ENCODE data around the gene CFI. TPM values are rescaled to one million over a fixed set of nuclear protein-coding genes. Genes with fewer than 3 reads are reported as not detected.

The CFI gene
- total RNA-seq, 4 donors from 2014 or later = 48.4 to 141 (median 72.9) TPM

- Histone ChIP-seq H3K4me1 (peaks cover 0 to 6% of the 10 kb centered on the region in 2 donors), H3K4me3 (peak overlapping the region; percentile 68 to 81), H3K9me3 (no peaks in the 10 kb centered on the region), H3K27me3 (no peaks in the 10 kb centered on the region), H3K36me3 (no peaks in the 10 kb centered on the region), H3K27ac (peak overlapping the region in 1 of 2 donors; percentile 87)
- DNase-seq = no peak
- TF ChIP-seq CTCF (IDR thresholded peaks at IDR 0.05) (no peak), POLR2A (IDR thresholded peaks at IDR 0.05) (no peak)
- intact Hi-C loops (cut with DNase I; ENCODE audit: low total_unique reads) = loop anchor here (10.0 kb wide), 1 partner anchor 267 kb away; the partner anchor contains the start of gene SEC24B
Observed at GRCh38 chr4:109701566-109702410, 100.0 kb downstream of the CFI start.

GRCh38 chr4:109699553-109700225, 102.1 kb downstream of the CFI start:
- no peak overlapping the region for H3K27ac ChIP-seq
- H3K27me3 ChIP-seq = no peaks in the 10 kb centered on the region
- H3K9me3 ChIP-seq = no peaks in the 10 kb centered on the region
- TF ChIP-seq POLR2A (IDR thresholded peaks at IDR 0.05) (no peak), CTCF (IDR thresholded peaks at IDR 0.05) (no peak)
- intact Hi-C loops (cut with DNase I; ENCODE audit: low total_unique reads) = loop anchor here (10.0 kb wide), 1 partner anchor 265 kb away; the partner anchor contains the start of gene SEC24B
- no peak for DNase-seq
- peaks cover 0 to 6% of the 10 kb centered on the region in 2 donors for H3K4me1 ChIP-seq
- H3K4me3 ChIP-seq = no peak overlapping the region
- no peaks in the 10 kb centered on the region for H3K36me3 ChIP-seq

- H3K27me3 ChIP-seq = no peaks in the 10 kb centered on the region
- H3K27ac ChIP-seq = no peak overlapping the region
- peaks cover 0 to 6% of the 10 kb centered on the region in 2 donors for H3K4me1 ChIP-seq
- intact Hi-C loops (cut with DNase I; ENCODE audit: low total_unique reads) = no loop called here
- DNase-seq = no peak
- no peaks in the 10 kb centered on the region for H3K36me3 ChIP-seq
- no peaks in the 10 kb centered on the region for H3K9me3 ChIP-seq
- TF ChIP-seq CTCF (IDR thresholded peaks at IDR 0.05) (no peak), POLR2A (IDR thresholded peaks at IDR 0.05) (no peak)
- no peak overlapping the region for H3K4me3 ChIP-seq
Observed at GRCh38 chr4:109698656-109699055, 103.1 kb downstream of the CFI start.

- Histone ChIP-seq H3K4me3 (no peak overlapping the region), H3K36me3 (no peaks in the 10 kb centered on the region), H3K27ac (no peak overlapping the region), H3K27me3 (no peaks in the 10 kb centered on the region), H3K4me1 (no peaks in the 10 kb centered on the region), H3K9me3 (no peaks in the 10 kb centered on the region)
- intact Hi-C loops (cut with DNase I; ENCODE audit: low total_unique reads) = no loop called here
- no peak for DNase-seq
- TF ChIP-seq CTCF (IDR thresholded peaks at IDR 0.05) (no peak), POLR2A (IDR thresholded peaks at IDR 0.05) (no peak)
Observed at GRCh38 chr4:109691411-109691920, 110.3 kb downstream of the CFI start.

Other genes with a start within 250 kb of the CFI start
- gene MCUB, start 241.8 kb downstream of the CFI start, total RNA-seq = 10 to 100 TPM in 3 of 4 donors, 1 to 10 TPM in 1; 3.3 to 34.8 (median 21.4) TPM
- gene CASP6, start 98.6 kb downstream of the CFI start, total RNA-seq = 100 to 1,000 TPM in 1 of 4 donors, 10 to 100 TPM in 3; 17.0 to 121 (median 43.7) TPM
- 10 to 100 TPM; 16.7 to 28.7 (median 25.5) TPM for gene PLA2G12A, start 71.9 kb downstream of the CFI start, total RNA-seq
- gene GAR1, start 13.8 kb upstream of the CFI start, total RNA-seq = 10 to 100 TPM in 1 of 4 donors, 1 to 10 TPM in 2, not detected in 1; 8.2 to 12.1 (median 9.2) TPM
- 1 to 10 TPM in 1 of 4 donors, under 1 TPM in 1, not detected in 2; 0.30 to 1.5 TPM for gene RRH, start 26.0 kb upstream of the CFI start, total RNA-seq
- gene LRIT3, start 46.1 kb upstream of the CFI start, total RNA-seq = under 1 TPM in 3 of 4 donors, not detected in 1; 0.21 to 0.27 (median 0.26) TPM
- 1 to 10 TPM; 1.0 to 3.5 (median 1.5) TPM for gene EGF, start 110.9 kb upstream of the CFI start, total RNA-seq